Mucosa of stomach (tissue), 1 donor: Measurements from ENCODE around the gene IFIT5.

Source experiments
- H3K27me3 ChIP-seq: one replicate; pipeline ENCODE4 v1.7.0; 2013; ENCODE audit warnings: mild to moderate bottlenecking, low read length; ENCODE audit not compliant: control insufficient read depth, insufficient read depth
- H3K36me3 ChIP-seq: one replicate; pipeline ENCODE4 v1.7.0; 2013; ENCODE audit warnings: low read length; ENCODE audit not compliant: control insufficient read depth, insufficient read depth
- H3K4me1 ChIP-seq: one replicate; pipeline ENCODE4 v1.7.0; 2013; ENCODE audit warnings: mild to moderate bottlenecking, low read length; ENCODE audit not compliant: control insufficient read depth, insufficient read depth
- H3K4me3 ChIP-seq: one replicate; pipeline ENCODE4 v1.7.0; 2013; ENCODE audit warnings: low read length
- H3K9ac ChIP-seq: one replicate; pipeline ENCODE4 v1.7.0; 2013; ENCODE audit warnings: mild to moderate bottlenecking, low read length, moderate library complexity
- H3K9me3 ChIP-seq: one replicate; pipeline ENCODE4 v1.7.0; 2013; ENCODE audit warnings: mild to moderate bottlenecking, low read length, moderate library complexity; ENCODE audit not compliant: control insufficient read depth
- donor health status: Pancreatic carcinoma.

Gene IFIT5

GRCh38 chr10:89454561-89455347, 40.4 kb downstream of the IFIT5 start:
- no peaks in the 10 kb centered on the region for H3K27me3 ChIP-seq
- peaks cover 4% of the 10 kb centered on the region for H3K4me1 ChIP-seq
- H3K9ac ChIP-seq, result no peak overlapping the region
- no peaks in the 10 kb centered on the region for H3K36me3 ChIP-seq
- no peaks in the 10 kb centered on the region for H3K9me3 ChIP-seq
- H3K4me3 ChIP-seq, result no peak overlapping the region

GRCh38 chr10:89458291-89458690, 43.9 kb downstream of the IFIT5 start:
- Histone ChIP-seq H3K27me3 (no peaks in the 10 kb centered on the region), H3K9ac (no peak overlapping the region), H3K9me3 (no peaks in the 10 kb centered on the region), H3K36me3 (no peaks in the 10 kb centered on the region), H3K4me3 (no peak overlapping the region), H3K4me1 (no peaks in the 10 kb centered on the region)

GRCh38 chr10:89458784-89459183, 44.4 kb downstream of the IFIT5 start:
- Histone ChIP-seq H3K27me3 (no peaks in the 10 kb centered on the region), H3K4me3 (no peak overlapping the region), H3K4me1 (no peaks in the 10 kb centered on the region), H3K36me3 (no peaks in the 10 kb centered on the region), H3K9ac (no peak overlapping the region), H3K9me3 (no peaks in the 10 kb centered on the region)

- Histone ChIP-seq H3K36me3 (no peaks in the 10 kb centered on the region), H3K9me3 (no peaks in the 10 kb centered on the region), H3K27me3 (no peaks in the 10 kb centered on the region), H3K4me1 (no peaks in the 10 kb centered on the region), H3K9ac (no peak overlapping the region), H3K4me3 (no peak overlapping the region)
These were observed 49.6 kb downstream of the IFIT5 start for GRCh38 chr10:89463846-89464537.

GRCh38 chr10:89465196-89465595, 50.8 kb downstream of the IFIT5 start:
- H3K4me3 ChIP-seq, result no peak overlapping the region
- H3K36me3 ChIP-seq, result no peaks in the 10 kb centered on the region
- H3K27me3 ChIP-seq, result no peaks in the 10 kb centered on the region
- no peaks in the 10 kb centered on the region for H3K9me3 ChIP-seq
- H3K9ac ChIP-seq, result no peak overlapping the region
- H3K4me1 ChIP-seq, result no peaks in the 10 kb centered on the region

GRCh38 chr10:89466599-89467035, 52.2 kb downstream of the IFIT5 start:
- H3K4me3 ChIP-seq, result no peak overlapping the region
- H3K4me1 ChIP-seq, result no peaks in the 10 kb centered on the region
- H3K9ac ChIP-seq, result no peak overlapping the region
- H3K27me3 ChIP-seq, result no peaks in the 10 kb centered on the region
- H3K36me3 ChIP-seq, result no peaks in the 10 kb centered on the region
- no peaks in the 10 kb centered on the region for H3K9me3 ChIP-seq

- no peaks in the 10 kb centered on the region for H3K4me1 ChIP-seq
- H3K9me3 ChIP-seq, result no peaks in the 10 kb centered on the region
- no peaks in the 10 kb centered on the region for H3K36me3 ChIP-seq
- H3K27me3 ChIP-seq, result no peaks in the 10 kb centered on the region
- no peak overlapping the region for H3K9ac ChIP-seq
- H3K4me3 ChIP-seq, result no peak overlapping the region
These were observed 54.0 kb downstream of the IFIT5 start for GRCh38 chr10:89468191-89468965.

GRCh38 chr10:89469517-89469916, 55.1 kb downstream of the IFIT5 start:
- Histone ChIP-seq H3K4me3 (no peak overlapping the region), H3K9ac (no peak overlapping the region), H3K4me1 (no peaks in the 10 kb centered on the region), H3K9me3 (no peaks in the 10 kb centered on the region), H3K36me3 (no peaks in the 10 kb centered on the region), H3K27me3 (no peaks in the 10 kb centered on the region)
